Breast epithelium (tissue), 3 donors: ENCODE results near the gene FAM83C.

Source experiments
- CTCF ChIP-seq, 3 donors: fragments of 450-650 bp; IDR thresholded peaks; one replicate each; pipeline ENCODE4 v1.5.1; 2016 to 2017; ENCODE audit warnings: antibody characterized with exemption in 3 of 3, mild to moderate bottlenecking in 3 of 3, moderate library complexity in 3 of 3
- POLR2A ChIP-seq: fragments of 450-650 bp; IDR thresholded peaks from one replicate; pipeline ENCODE4 v1.6.1; 2016; ENCODE audit warnings: antibody characterized with exemption, mild to moderate bottlenecking, moderate library complexity

- no peak for TF ChIP-seq CTCF (IDR thresholded peaks at IDR 0.05)
- no peak for TF ChIP-seq POLR2A
Measured at GRCh38 chr20:35243986-35244385, 48.2 kb downstream of the FAM83C start.
